ES-I3 (cell line): ENCODE results near the gene CNIH3.

Source experiments
- H3K36me3 ChIP-seq: 2 replicates; pipeline ENCODE4 v1.6.1; 2013; ENCODE audit warnings: mild to moderate bottlenecking, low read length, control low read depth, moderate library complexity; ENCODE audit not compliant: insufficient read depth
- H3K4me1 ChIP-seq: 2 replicates; pipeline ENCODE4 v1.6.1; 2013; ENCODE audit warnings: mild to moderate bottlenecking, control low read depth, low read length; ENCODE audit not compliant: insufficient read depth
- H3K9ac ChIP-seq: 2 replicates; pipeline ENCODE4 v1.6.1; 2013; ENCODE audit warnings: low read depth, mild to moderate bottlenecking, low read length, moderate library complexity
- H3K9me3 ChIP-seq: 2 replicates; pipeline ENCODE4 v1.6.1; 2013; ENCODE audit warnings: mild to moderate bottlenecking, low read length, moderate library complexity; ENCODE audit not compliant: control insufficient read depth, insufficient read depth

CNIH3 gene

GRCh38 chr1:224734261-224734935 lies 118.3 kb downstream of the CNIH3 start:
- Histone ChIP-seq H3K4me1 (peaks cover 30% of the 10 kb centered on the region), H3K9me3 (no peaks in the 10 kb centered on the region), H3K9ac (no peak overlapping the region), H3K36me3 (no peaks in the 10 kb centered on the region)

GRCh38 chr1:224735159-224735558 lies 119.0 kb downstream of the CNIH3 start:
- H3K4me1 ChIP-seq, result peaks cover 30% of the 10 kb centered on the region
- no peaks in the 10 kb centered on the region for H3K9me3 ChIP-seq
- no peaks in the 10 kb centered on the region for H3K36me3 ChIP-seq
- H3K9ac ChIP-seq, result no peak overlapping the region

GRCh38 chr1:224736619-224737352 lies 120.7 kb downstream of the CNIH3 start:
- H3K9ac ChIP-seq, result no peak overlapping the region
- no peaks in the 10 kb centered on the region for H3K9me3 ChIP-seq

GRCh38 chr1:224737353-224737727 lies 121.2 kb downstream of the CNIH3 start:
- Histone ChIP-seq H3K36me3 (no peaks in the 10 kb centered on the region), H3K9me3 (no peaks in the 10 kb centered on the region), H3K9ac (no peak overlapping the region), H3K4me1 (peaks cover 29% of the 10 kb centered on the region)

More at GRCh38 chr1:224736619-224737352, 120.7 kb downstream of the CNIH3 start:
- H3K36me3 ChIP-seq, result no peaks in the 10 kb centered on the region
- H3K4me1 ChIP-seq, result peaks cover 30% of the 10 kb centered on the region

GRCh38 chr1:224739303-224739996 lies 123.3 kb downstream of the CNIH3 start:
- Histone ChIP-seq H3K9ac (no peak overlapping the region), H3K9me3 (no peaks in the 10 kb centered on the region), H3K4me1 (peaks cover 18% of the 10 kb centered on the region), H3K36me3 (no peaks in the 10 kb centered on the region)

GRCh38 chr1:224739997-224740684 lies 124.0 kb downstream of the CNIH3 start:
- Histone ChIP-seq H3K4me1 (peaks cover 18% of the 10 kb centered on the region), H3K9ac (no peak overlapping the region), H3K9me3 (no peaks in the 10 kb centered on the region), H3K36me3 (no peaks in the 10 kb centered on the region)

- no peaks in the 10 kb centered on the region for H3K36me3 ChIP-seq
- no peak overlapping the region for H3K9ac ChIP-seq
- peaks cover 18% of the 10 kb centered on the region for H3K4me1 ChIP-seq
- no peaks in the 10 kb centered on the region for H3K9me3 ChIP-seq
These were observed 124.6 kb downstream of the CNIH3 start for GRCh38 chr1:224740685-224741052.

GRCh38 chr1:224742349-224742748 lies 126.2 kb downstream of the CNIH3 start:
- H3K36me3 ChIP-seq, result no peaks in the 10 kb centered on the region
- no peaks in the 10 kb centered on the region for H3K9me3 ChIP-seq
- no peak overlapping the region for H3K9ac ChIP-seq
- H3K4me1 ChIP-seq, result peaks cover 9% of the 10 kb centered on the region; the same call in 1 of the 2 replicates

GRCh38 chr1:224743608-224744164 lies 127.6 kb downstream of the CNIH3 start:
- no peaks in the 10 kb centered on the region for H3K9me3 ChIP-seq
- no peaks in the 10 kb centered on the region for H3K36me3 ChIP-seq
- H3K4me1 ChIP-seq, result no peaks in the 10 kb centered on the region
- no peak overlapping the region for H3K9ac ChIP-seq

GRCh38 chr1:224744521-224744920 lies 128.4 kb downstream of the CNIH3 start:
- no peaks in the 10 kb centered on the region for H3K4me1 ChIP-seq
- no peak overlapping the region for H3K9ac ChIP-seq

GRCh38 chr1:224745394-224745793 lies 129.3 kb downstream of the CNIH3 start:
- Histone ChIP-seq H3K9ac (no peak overlapping the region), H3K36me3 (no peaks in the 10 kb centered on the region), H3K9me3 (no peaks in the 10 kb centered on the region), H3K4me1 (no peaks in the 10 kb centered on the region)

More at GRCh38 chr1:224744521-224744920, 128.4 kb downstream of the CNIH3 start:
- no peaks in the 10 kb centered on the region for H3K9me3 ChIP-seq
- no peaks in the 10 kb centered on the region for H3K36me3 ChIP-seq

- H3K36me3 ChIP-seq, result no peaks in the 10 kb centered on the region
- H3K9me3 ChIP-seq, result no peaks in the 10 kb centered on the region
- H3K4me1 ChIP-seq, result no peaks in the 10 kb centered on the region
- H3K9ac ChIP-seq, result no peak overlapping the region
These were observed 129.8 kb downstream of the CNIH3 start for GRCh38 chr1:224745924-224746323.

- H3K4me1 ChIP-seq, result no peaks in the 10 kb centered on the region
- H3K9ac ChIP-seq, result no peak overlapping the region
- no peaks in the 10 kb centered on the region for H3K9me3 ChIP-seq
- H3K36me3 ChIP-seq, result no peaks in the 10 kb centered on the region
These were observed 131.5 kb downstream of the CNIH3 start for GRCh38 chr1:224747578-224747977.

GRCh38 chr1:224749916-224750315 lies 133.8 kb downstream of the CNIH3 start:
- no peak overlapping the region for H3K9ac ChIP-seq
- H3K36me3 ChIP-seq, result no peaks in the 10 kb centered on the region
- no peaks in the 10 kb centered on the region for H3K9me3 ChIP-seq
- peaks cover 4% of the 10 kb centered on the region; the same call in 1 of the 2 replicates for H3K4me1 ChIP-seq
